DOHH2 (cell line): ENCODE results near the gene HOXA5.

Experiments
- CTCF ChIP-seq: fragments of 200-600 bp; sonication (generic); IDR thresholded peaks from one replicate; pipeline ENCODE4 v1.5.1; 2014; ENCODE audit warnings: antibody characterized with exemption, mild to moderate bottlenecking, low read depth, low read length; ENCODE audit not compliant: poor library complexity, severe bottlenecking
- EZH2phosphoT487 ChIP-seq: fragments of 200-600 bp; sonication (generic); IDR thresholded peaks from 2 replicates; pipeline ENCODE4 v1.6.1; 2017; ENCODE audit warnings: borderline replicate concordance, mild to moderate bottlenecking, antibody characterized with exemption, low read length, moderate library complexity, mixed read lengths

- TF ChIP-seq CTCF (no peak), EZH2phosphoT487 (no peak)
Observed at GRCh38 chr7:27153526-27153925, 10.0 kb upstream of the HOXA5 start.
